Measurements from ENCODE around the gene MRM3.

MRM3 gene

GRCh38 chr17:791829-792228 lies 9.7 kb downstream of the MRM3 start:
- no peak overlapping the region for H3K9ac ChIP-seq (ENCODE audit: low read length)
- no peak overlapping the region for H2AFZ ChIP-seq (ENCODE audit: low read length)
- no peak for TF ChIP-seq CTCF (IDR thresholded peaks at IDR 0.05; ENCODE audit: low read length)
- no peak for TF ChIP-seq EZH2 (IDR thresholded peaks at IDR 0.05; ENCODE audit: borderline replicate concordance, low read length)
- no peaks in the 10 kb centered on the region for H3K79me2 ChIP-seq (ENCODE audit: insufficient read depth, low read length)
- H3K4me1 ChIP-seq (ENCODE audit: insufficient read depth, low read length, severe bottlenecking), result peaks cover 8% of the 10 kb centered on the region
- no peaks in the 10 kb centered on the region for H4K20me1 ChIP-seq (ENCODE audit: insufficient read depth, low read length)
- no peaks in the 10 kb centered on the region for H3K9me3 ChIP-seq (ENCODE audit: low read length)
- H3K27me3 ChIP-seq (ENCODE audit: insufficient read depth, low read length), result no peaks in the 10 kb centered on the region
- no peaks in the 10 kb centered on the region for H3K9me2 ChIP-seq (ENCODE audit: low read depth, low read length)
- H3K4me2 ChIP-seq (ENCODE audit: low read length), result no peak overlapping the region
- peak overlapping the region; percentile 55 for H3K27ac ChIP-seq (ENCODE audit: low read depth, low read length, poor library complexity, severe bottlenecking)
- no peaks in the 10 kb centered on the region for H3F3A ChIP-seq (ENCODE audit: insufficient read depth, low read length)
- H3K4me3 ChIP-seq (ENCODE audit: low read depth, low read length, poor library complexity, severe bottlenecking), result no peak overlapping the region
- peaks cover 56% of the 10 kb centered on the region for H3K36me3 ChIP-seq (ENCODE audit: insufficient read depth, low read length)

GRCh38 chr17:792277-792676 lies 10.1 kb downstream of the MRM3 start:
- no peak overlapping the region for H2AFZ ChIP-seq (ENCODE audit: low read length)
- H3K9me2 ChIP-seq (ENCODE audit: low read depth, low read length), result no peaks in the 10 kb centered on the region
- peaks cover 52% of the 10 kb centered on the region for H3K36me3 ChIP-seq (ENCODE audit: insufficient read depth, low read length)
- H3F3A ChIP-seq (ENCODE audit: insufficient read depth, low read length), result no peaks in the 10 kb centered on the region
- no peaks in the 10 kb centered on the region for H3K27me3 ChIP-seq (ENCODE audit: insufficient read depth, low read length)
- no peak overlapping the region for H3K4me3 ChIP-seq (ENCODE audit: low read depth, low read length, poor library complexity, severe bottlenecking)
- H3K9me3 ChIP-seq (ENCODE audit: low read length), result no peaks in the 10 kb centered on the region
- H4K20me1 ChIP-seq (ENCODE audit: insufficient read depth, low read length), result no peaks in the 10 kb centered on the region
- peak overlapping the region; percentile 55 for H3K27ac ChIP-seq (ENCODE audit: low read depth, low read length, poor library complexity, severe bottlenecking)
- no peak overlapping the region for H3K4me2 ChIP-seq (ENCODE audit: low read length)
- no peak for TF ChIP-seq CTCF (IDR thresholded peaks at IDR 0.05; ENCODE audit: low read length)
- TF ChIP-seq EZH2 (IDR thresholded peaks at IDR 0.05; ENCODE audit: borderline replicate concordance, low read length), result no peak
- H3K4me1 ChIP-seq (ENCODE audit: insufficient read depth, low read length, severe bottlenecking), result peaks cover 8% of the 10 kb centered on the region
- no peak overlapping the region for H3K9ac ChIP-seq (ENCODE audit: low read length)
- H3K79me2 ChIP-seq (ENCODE audit: insufficient read depth, low read length), result no peaks in the 10 kb centered on the region

GRCh38 chr17:794876-795275 lies 12.7 kb downstream of the MRM3 start:
- H4K20me1 ChIP-seq (ENCODE audit: insufficient read depth, low read length), result no peaks in the 10 kb centered on the region
- H3K79me2 ChIP-seq (ENCODE audit: insufficient read depth, low read length), result no peaks in the 10 kb centered on the region
- no peak overlapping the region for H3K27ac ChIP-seq (ENCODE audit: low read depth, low read length, poor library complexity, severe bottlenecking)
- H3K4me2 ChIP-seq (ENCODE audit: low read length), result no peak overlapping the region
- no peaks in the 10 kb centered on the region for H3F3A ChIP-seq (ENCODE audit: insufficient read depth, low read length)
- H3K4me3 ChIP-seq (ENCODE audit: low read depth, low read length, poor library complexity, severe bottlenecking), result no peak overlapping the region
- H2AFZ ChIP-seq (ENCODE audit: low read length), result no peak overlapping the region
- H3K9me2 ChIP-seq (ENCODE audit: low read depth, low read length), result no peaks in the 10 kb centered on the region
- H3K27me3 ChIP-seq (ENCODE audit: insufficient read depth, low read length), result no peaks in the 10 kb centered on the region
- H3K36me3 ChIP-seq (ENCODE audit: insufficient read depth, low read length), result peaks cover 27% of the 10 kb centered on the region
- H3K9me3 ChIP-seq (ENCODE audit: low read length), result no peaks in the 10 kb centered on the region
- H3K9ac ChIP-seq (ENCODE audit: low read length), result no peak overlapping the region
- TF ChIP-seq EZH2 (IDR thresholded peaks at IDR 0.05; ENCODE audit: borderline replicate concordance, low read length) (no peak), CTCF (IDR thresholded peaks at IDR 0.05; ENCODE audit: low read length) (peak; percentile 89)
- H3K4me1 ChIP-seq (ENCODE audit: insufficient read depth, low read length, severe bottlenecking), result peaks cover 8% of the 10 kb centered on the region

Data from OCI-LY1 (cell line).